ENCODE data around the gene SRPX2. TPM values are rescaled to one million over a fixed set of nuclear protein-coding genes. Genes with fewer than 3 reads are reported as not detected.
A peak's percentile ranks its signal among the peaks of the same experiment; 100 is the strongest.

SRPX2 gene, protein sequence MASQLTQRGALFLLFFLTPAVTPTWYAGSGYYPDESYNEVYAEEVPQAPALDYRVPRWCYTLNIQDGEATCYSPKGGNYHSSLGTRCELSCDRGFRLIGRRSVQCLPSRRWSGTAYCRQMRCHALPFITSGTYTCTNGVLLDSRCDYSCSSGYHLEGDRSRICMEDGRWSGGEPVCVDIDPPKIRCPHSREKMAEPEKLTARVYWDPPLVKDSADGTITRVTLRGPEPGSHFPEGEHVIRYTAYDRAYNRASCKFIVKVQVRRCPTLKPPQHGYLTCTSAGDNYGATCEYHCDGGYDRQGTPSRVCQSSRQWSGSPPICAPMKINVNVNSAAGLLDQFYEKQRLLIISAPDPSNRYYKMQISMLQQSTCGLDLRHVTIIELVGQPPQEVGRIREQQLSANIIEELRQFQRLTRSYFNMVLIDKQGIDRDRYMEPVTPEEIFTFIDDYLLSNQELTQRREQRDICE
- 0.08 TPM for total RNA-seq (2013)
- polyA plus RNA-seq, result not detected
- polyA minus RNA-seq, result not detected in 2 replicates
- 0 to 1.6 (median 0) reads per million in 11 experiments for total RNA-seq

DNA sequence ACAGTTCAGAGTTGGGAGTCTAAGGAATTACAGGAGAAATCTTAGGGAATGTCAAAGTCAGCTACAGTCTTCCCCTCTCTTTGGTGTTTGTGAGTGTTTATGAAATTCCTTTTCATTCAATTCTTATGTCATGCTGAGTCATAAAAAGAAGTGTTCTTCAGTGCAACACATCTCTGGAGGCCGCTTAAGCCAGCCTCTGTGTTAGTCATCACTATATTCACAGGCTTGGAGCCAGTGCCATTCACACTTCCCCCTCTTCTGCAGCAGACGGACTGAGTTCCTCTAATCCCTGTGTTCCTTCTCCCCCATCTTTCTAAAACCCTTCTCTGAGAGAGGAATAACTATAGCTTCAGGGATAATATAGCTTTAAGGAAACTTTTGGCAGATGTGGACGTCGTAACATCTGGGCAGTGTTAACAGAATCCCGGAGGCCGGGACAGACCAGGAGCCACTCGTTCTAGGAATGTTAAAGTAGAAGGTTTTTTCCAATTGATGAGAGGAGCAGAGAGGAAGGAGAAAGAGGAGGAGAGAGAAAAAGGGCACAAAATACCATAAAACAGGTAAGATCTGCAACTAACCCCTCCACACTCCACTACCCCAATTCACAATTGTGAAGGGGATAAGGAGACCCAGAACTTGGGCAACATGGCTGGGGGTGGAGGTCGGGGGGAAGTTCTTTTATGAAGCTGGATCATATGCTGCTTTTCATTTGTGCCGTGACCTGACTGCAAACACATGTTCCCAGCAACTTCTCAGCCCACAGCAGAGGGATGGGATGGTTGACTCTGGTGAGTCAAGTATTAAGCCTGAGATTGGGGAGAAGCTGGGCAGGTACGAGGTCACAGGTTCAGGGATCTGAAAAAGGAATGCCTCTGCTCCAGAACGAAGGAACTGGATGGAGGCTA is at the start of gene SRPX2:
Gene SRPX2 (plus strand): TSS at position 244 of the 905 bp plus-strand sequence. CDS start 2,124 bp downstream, outside the sequence.
- Mint-ChIP-seq H3K4me3 (no peak within 1 kb of the TSS), H3K4me1 (peaks cover 7% of the 10 kb centered on the region), H3K27me3 (ENCODE audit: low read depth in 3 of 3) (peaks cover 29 to 53% (median 36%) of the 10 kb centered on the region in 3 donors), H3K27ac (no peak within 1 kb of the TSS), H3K9me3 (peaks cover 0 to 2% (median 0%) of the 10 kb centered on the region in 7 donors), H3K36me3 (no peaks in the 10 kb centered on the region)
- no peak within 1 kb of the TSS for H2AFZ ChIP-seq (ENCODE audit: insufficient read depth, low read depth, low read length, poor library complexity, severe bottlenecking)
- peaks cover 31 to 35% of the 10 kb centered on the region in 2 donors for H3K27me3 ChIP-seq (ENCODE audit: control insufficient read depth in 2 of 2, insufficient read depth in 2 of 2, low read length in 2 of 2)
- H3K4me3 ChIP-seq (replicated peaks in 1 of 3; ENCODE audit: low read depth in 2 of 3, low read length in 3 of 3), result no peak within 1 kb of the TSS
- peak; percentile 6 to 50 (median 20) for DNase-seq
- TF ChIP-seq, protein P1, sequence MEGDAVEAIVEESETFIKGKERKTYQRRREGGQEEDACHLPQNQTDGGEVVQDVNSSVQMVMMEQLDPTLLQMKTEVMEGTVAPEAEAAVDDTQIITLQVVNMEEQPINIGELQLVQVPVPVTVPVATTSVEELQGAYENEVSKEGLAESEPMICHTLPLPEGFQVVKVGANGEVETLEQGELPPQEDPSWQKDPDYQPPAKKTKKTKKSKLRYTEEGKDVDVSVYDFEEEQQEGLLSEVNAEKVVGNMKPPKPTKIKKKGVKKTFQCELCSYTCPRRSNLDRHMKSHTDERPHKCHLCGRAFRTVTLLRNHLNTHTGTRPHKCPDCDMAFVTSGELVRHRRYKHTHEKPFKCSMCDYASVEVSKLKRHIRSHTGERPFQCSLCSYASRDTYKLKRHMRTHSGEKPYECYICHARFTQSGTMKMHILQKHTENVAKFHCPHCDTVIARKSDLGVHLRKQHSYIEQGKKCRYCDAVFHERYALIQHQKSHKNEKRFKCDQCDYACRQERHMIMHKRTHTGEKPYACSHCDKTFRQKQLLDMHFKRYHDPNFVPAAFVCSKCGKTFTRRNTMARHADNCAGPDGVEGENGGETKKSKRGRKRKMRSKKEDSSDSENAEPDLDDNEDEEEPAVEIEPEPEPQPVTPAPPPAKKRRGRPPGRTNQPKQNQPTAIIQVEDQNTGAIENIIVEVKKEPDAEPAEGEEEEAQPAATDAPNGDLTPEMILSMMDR (IDR thresholded peaks at IDR 0.05), result no peak
- no peak within 1 kb of the TSS for H3K4me2 ChIP-seq (replicated peaks; ENCODE audit: extremely low read depth, low read length, poor library complexity, severe bottlenecking)
- no peak within 1 kb of the TSS for H3K9ac ChIP-seq (ENCODE audit: insufficient read depth, low read length, poor library complexity, severe bottlenecking)
- H3K79me2 ChIP-seq (ENCODE audit: insufficient read depth, low read length), result no peaks in the 10 kb centered on the region
- WGBS (ENCODE audit: insufficient coverage), result 83% methylated on average over 1 of the region's 11 CpGs
- no peak within 1 kb of the TSS for H3K27ac ChIP-seq (ENCODE audit: low read depth in 1 of 2, low read length in 2 of 2)
- H3K4me1 ChIP-seq (ENCODE audit: control insufficient read depth in 1 of 2, insufficient read depth in 2 of 2, low read length in 2 of 2), result peaks cover 0 to 3% of the 10 kb centered on the region in 2 donors
- no peaks in the 10 kb centered on the region for H3K9me3 ChIP-seq (replicated peaks in 1 of 2; ENCODE audit: control insufficient read depth in 1 of 2, insufficient read depth in 1 of 2, low read length in 2 of 2)
- H4K20me1 ChIP-seq (ENCODE audit: insufficient read depth, low read length), result no peaks in the 10 kb centered on the region
- intact Hi-C loops (cut with micrococcal nuclease), result no loop called here
- no peaks in the 10 kb centered on the region for H3K36me3 ChIP-seq (replicated peaks in 1 of 2; ENCODE audit: control insufficient read depth in 1 of 2, insufficient read depth in 2 of 2, low read length in 2 of 2)

DNA sequence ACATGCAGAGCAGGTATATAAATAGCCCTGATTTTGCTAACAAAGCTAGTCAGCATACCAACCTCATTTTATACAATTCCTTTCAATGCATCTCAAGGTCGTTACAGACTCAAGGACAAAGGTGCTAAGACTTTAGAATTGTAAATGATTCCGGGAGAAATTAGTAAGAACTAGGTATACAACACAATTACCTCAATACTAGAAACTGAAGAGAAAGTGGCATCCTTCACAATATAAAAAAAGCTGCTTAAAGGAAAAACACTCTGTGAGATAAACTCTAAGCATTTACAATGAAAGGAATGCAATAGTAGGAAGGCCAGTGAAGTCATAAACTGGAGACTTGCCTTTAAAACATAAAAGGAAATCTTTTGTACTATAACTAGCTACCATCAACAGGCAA is 47.4 kb upstream of the SRPX2 start:
- intact Hi-C loops (cut with micrococcal nuclease), result no loop called here
- no peak overlapping the region for H3K27ac Mint-ChIP-seq
- TF ChIP-seq, protein P1 (IDR thresholded peaks at IDR 0.05), result no peak
- H3K27me3 ChIP-seq (ENCODE audit: control insufficient read depth in 2 of 2, insufficient read depth in 2 of 2, low read length in 2 of 2), result peaks cover 32 to 45% of the 10 kb centered on the region in 2 donors
- H3K9me3 Mint-ChIP-seq, result peaks cover 0 to 3% (median 0%) of the 10 kb centered on the region in 7 donors
- DNase-seq, result no peak
- H3K36me3 ChIP-seq (replicated peaks in 1 of 2; ENCODE audit: control insufficient read depth in 1 of 2, insufficient read depth in 2 of 2, low read length in 2 of 2), result no peaks in the 10 kb centered on the region
- H4K20me1 ChIP-seq (ENCODE audit: insufficient read depth, low read length), result no peaks in the 10 kb centered on the region
- H3K4me1 Mint-ChIP-seq, result no peaks in the 10 kb centered on the region
- no peak overlapping the region for H3K27ac ChIP-seq (ENCODE audit: low read depth in 1 of 2, low read length in 2 of 2)
- no peaks in the 10 kb centered on the region for H3K4me1 ChIP-seq (ENCODE audit: control insufficient read depth in 1 of 2, insufficient read depth in 2 of 2, low read length in 2 of 2)
- no peaks in the 10 kb centered on the region for H3K36me3 Mint-ChIP-seq
- H3K4me3 ChIP-seq (replicated peaks in 1 of 3; ENCODE audit: low read depth in 2 of 3, low read length in 3 of 3), result no peak overlapping the region
- H3K79me2 ChIP-seq (ENCODE audit: insufficient read depth, low read length), result no peaks in the 10 kb centered on the region
- no peaks in the 10 kb centered on the region for H3K9me3 ChIP-seq (replicated peaks in 1 of 2; ENCODE audit: control insufficient read depth in 1 of 2, insufficient read depth in 1 of 2, low read length in 2 of 2)
- H3K4me2 ChIP-seq (replicated peaks; ENCODE audit: extremely low read depth, low read length, poor library complexity, severe bottlenecking), result no peak overlapping the region
- H3K27me3 Mint-ChIP-seq (ENCODE audit: low read depth in 3 of 3), result peaks cover 4 to 54% (median 43%) of the 10 kb centered on the region in 3 donors
- no peak overlapping the region for H2AFZ ChIP-seq (ENCODE audit: insufficient read depth, low read depth, low read length, poor library complexity, severe bottlenecking)
- peak overlapping the region in 1 of 2 donors; percentile 15 for H3K4me3 Mint-ChIP-seq
- H3K9ac ChIP-seq (ENCODE audit: insufficient read depth, low read length, poor library complexity, severe bottlenecking), result no peak overlapping the region
- no CpG with 5 or more reads among the region's 2 CpGs for WGBS (ENCODE audit: insufficient coverage)

Data from CD14-positive monocyte (primary cell).